Heart right ventricle (tissue), 16 donors: ENCODE measurements around the gene FBXO33. TPM values are rescaled to one million over a fixed set of nuclear protein-coding genes. Genes with fewer than 3 reads are reported as not detected.

Source experiments
- ATAC-seq, 8 donors: fragments of 200-7000 bp; cut with Tn5 transposase; one replicate each; pipeline ENCODE4 v1.9.1; 2020; ENCODE audit warnings: mild to moderate bottlenecking in 8 of 8, moderate library complexity in 8 of 8, moderate number of reproducible peaks in 1 of 8
- DNase-seq, 2 donors: peaks; one replicate each; pipeline ENCODE4 v3.0.0-alpha.2; 2020
- H3K27ac ChIP-seq, 10 donors: fragments of 200-600 bp; sonication (generic) in 2 of 10; one replicate each; pipeline versions ENCODE4 v1.5.0 to v1.8.0; 2020 to 2022; ENCODE audit warnings: mild to moderate bottlenecking in 3 of 10
- H3K27me3 ChIP-seq, 7 donors: fragments of 200-600 bp; one replicate each; pipeline ENCODE4 v1.8.0; 2021 to 2022; ENCODE audit warnings: mild to moderate bottlenecking in 2 of 7
- H3K36me3 ChIP-seq, 9 donors: fragments of 200-600 bp; sonication (generic) in 1 of 9; one replicate each; pipeline versions ENCODE4 v1.5.0 to v1.8.0; 2020 to 2022; ENCODE audit warnings: mild to moderate bottlenecking in 2 of 9
- H3K4me1 ChIP-seq, 9 donors: fragments of 200-600 bp; sonication (generic) in 1 of 9; one replicate each; pipeline versions ENCODE4 v1.5.0 to v1.8.0; 2020 to 2022; ENCODE audit warnings: mild to moderate bottlenecking in 4 of 9
- H3K4me3 ChIP-seq, 10 donors: fragments of 200-600 bp; sonication (generic) in 2 of 10; one replicate each; pipeline versions ENCODE4 v1.5.0 to v1.8.0; 2020 to 2022; ENCODE audit warnings: mild to moderate bottlenecking in 7 of 10, moderate library complexity in 2 of 10
- H3K9me3 ChIP-seq, 11 donors: fragments of 200-600 bp in 10 of 11; sonication (generic) in 2 of 11; one replicate each; pipeline versions ENCODE4 v1.5.0 to v1.8.0; 2013 to 2022; ENCODE audit warnings: mild to moderate bottlenecking in 2 of 11, control low read depth in 1 of 11, moderate library complexity in 1 of 11
- CTCF ChIP-seq, 9 donors: fragments of 200-600 bp; sonication (generic) in 2 of 9; IDR thresholded peaks; one replicate each; pipeline versions ENCODE4 v1.5.0 to v1.8.0; 2021 to 2022; ENCODE audit warnings: antibody characterized with exemption in 9 of 9, mild to moderate bottlenecking in 5 of 9, moderate library complexity in 1 of 9
- WGBS, 2 donors: extraction: QIAGEN DNeasy Blood & Tissue Kit; methylation state at CpG; one replicate each; pipeline ENCODE4 v1.1.7; 2013; ENCODE audit warnings: inconsistent platforms in 1 of 2; 5-methylcytosine and 5-hydroxymethylcytosine counted together
- intact Hi-C, 10 donors: fragments of 100-400 bp; cut with DNase I; formaldehyde crosslinking; loops; one replicate each; pipeline versions ENCODE4 v1.11.1 to v1.14.2; 2022
- polyA plus RNA-seq, 2 donors: library from polyadenylated mRNA; stranded (reverse); fragments of 200-250 nt; gene quantifications; one replicate each; pipeline ENCODE4 v1.2.3, GENCODE V29; 2013
- total RNA-seq, 10 donors: library from RNA; stranded (reverse); fragmentation: NEBNext Ultra II Directional in 3 of 10; extraction: Animal tissue kit (Norgen Biotek cat#: 25700) in 3 of 10; gene quantifications; one replicate each; pipeline versions ENCODE4 v1.2.1 to v1.2.4, GENCODE V29; 2021 to 2023
- donor health status: Arrhythmogenic right ventricular cardiomyopathy.
- donor health status: ischemic (EF 13 %, LVEDD 7.1; RV severe dilation, severe dysfunction).
- donor health status: healthy with polysubstance abuse.
- donor health status: DM: no; HTN: yes; CAD: no.
- donor health status: DM: no; HTN: no; CAD: no.
- donor health status: ischemic (EF 25% LVEDD 6.9; RV normal size, moderate dysfunction).
- donor health status: ischemic (EF 25% LVEDD 5.7; RV mildly dilated, moderate dysfunction).
- donor health status: healthy.
- donor health status: DM: yes; HTN: yes; CAD: no.
- donor health status: Ischemic cardiomyopathy.
- donor health status: ischemic (EF 35%, LVEDD 5.7; RV mildly dilated, moderate dysfunction).
- donor health status: nonischemic (EF 11% LVEDD 7.7; RV severe dilation, severe dysfunction).
- donor health status: DM: yes; HTN: yes; CAD: no.
- donor health status: PGD.
- donor health status: ischemic (EF 29% LVEDD 5.4; RV normal size, mild dysfunction).
- donor health status: nonischemic (EF 23%, LVEDD 6.1; RV moderate dilation, normal function).

FBXO33 gene
- total and polyA plus RNA-seq, 12 donors = 2.8 to 6.8 (median 4.8) TPM

GRCh38 chr14:39369029-39369428 is 63.2 kb downstream of the FBXO33 start:
- H3K27ac ChIP-seq = no peak overlapping the region
- ATAC-seq = no peak
- H3K9me3 ChIP-seq = peaks cover 0 to 17% (median 14%) of the 10 kb centered on the region in 11 donors
- peaks cover 0 to 21% (median 7%) of the 10 kb centered on the region in 9 donors for H3K36me3 ChIP-seq
- peaks cover 0 to 15% (median 8%) of the 10 kb centered on the region in 9 donors for H3K4me1 ChIP-seq
- H3K27me3 ChIP-seq = no peaks in the 10 kb centered on the region
- no peak for TF ChIP-seq CTCF (IDR thresholded peaks at IDR 0.05)
- 88 to 90% methylated on average over 2 of the region's 2 CpGs for WGBS, 2 donors
- H3K4me3 ChIP-seq = no peak overlapping the region
- DNase-seq = no peak
- intact Hi-C loops = loop anchor here in 3 of 10 donors (5.0 to 10.0 kb wide), 4 partner anchors 137 to 262 kb away; partner anchors contain the start of genes GEMIN2 (in 1 of the 3) and MIA2 (in 1 of the 3)

GRCh38 chr14:39368261-39368959 is 63.8 kb downstream of the FBXO33 start:
- Histone ChIP-seq H3K27ac (no peak overlapping the region), H3K36me3 (peaks cover 0 to 27% (median 10%) of the 10 kb centered on the region in 9 donors), H3K9me3 (peaks cover 0 to 24% (median 15%) of the 10 kb centered on the region in 11 donors), H3K4me3 (no peak overlapping the region), H3K27me3 (no peaks in the 10 kb centered on the region), H3K4me1 (peaks cover 0 to 15% (median 8%) of the 10 kb centered on the region in 9 donors)
- WGBS, 2 donors = 53 to 57% methylated on average over 4 of the region's 4 CpGs
- TF ChIP-seq CTCF (IDR thresholded peaks at IDR 0.05) = peak in 8 of 9 donors; percentile 31 to 70 (median 56)
- ATAC-seq = peak; percentile 52 to 86 (median 80)
- DNase-seq = peak; percentile 19 to 48
- intact Hi-C loops = loop anchor here in 3 of 10 donors (5.0 to 10.0 kb wide), 4 partner anchors 136 to 261 kb away; partner anchors contain the start of genes GEMIN2 (in 1 of the 3) and MIA2 (in 1 of the 3)

GRCh38 chr14:39367387-39367751 is 64.9 kb downstream of the FBXO33 start:
- no peak overlapping the region for H3K27ac ChIP-seq

More at GRCh38 chr14:39367387-39367751, 64.9 kb downstream of the FBXO33 start:
- intact Hi-C loops = loop anchor here in 3 of 10 donors (5.0 to 10.0 kb wide), 4 partner anchors 135 to 260 kb away; partner anchors contain the start of genes GEMIN2 (in 1 of the 3) and MIA2 (in 1 of the 3)
- WGBS, 2 donors = 50 to 66% methylated on average over 2 of the region's 2 CpGs
- DNase-seq (no peak), ATAC-seq (peak in 5 of 8 donors; percentile 30 to 66 (median 48))
- TF ChIP-seq CTCF (IDR thresholded peaks at IDR 0.05) = no peak
- H3K9me3 ChIP-seq = peaks cover 0 to 29% (median 15%) of the 10 kb centered on the region in 11 donors
- H3K4me3 ChIP-seq = no peak overlapping the region
- no peaks in the 10 kb centered on the region for H3K27me3 ChIP-seq
- peaks cover 0 to 30% (median 10%) of the 10 kb centered on the region in 9 donors for H3K36me3 ChIP-seq
- H3K4me1 ChIP-seq = peaks cover 0 to 15% (median 8%) of the 10 kb centered on the region in 9 donors
